Measurements from ENCODE around the gene SBK1.
"Not testable (repeated sequence)": the region's sequence is repeated elsewhere in the genome, so short reads cannot be mapped to it uniquely, and the experiment has no call there.

Gene SBK1

DNA sequence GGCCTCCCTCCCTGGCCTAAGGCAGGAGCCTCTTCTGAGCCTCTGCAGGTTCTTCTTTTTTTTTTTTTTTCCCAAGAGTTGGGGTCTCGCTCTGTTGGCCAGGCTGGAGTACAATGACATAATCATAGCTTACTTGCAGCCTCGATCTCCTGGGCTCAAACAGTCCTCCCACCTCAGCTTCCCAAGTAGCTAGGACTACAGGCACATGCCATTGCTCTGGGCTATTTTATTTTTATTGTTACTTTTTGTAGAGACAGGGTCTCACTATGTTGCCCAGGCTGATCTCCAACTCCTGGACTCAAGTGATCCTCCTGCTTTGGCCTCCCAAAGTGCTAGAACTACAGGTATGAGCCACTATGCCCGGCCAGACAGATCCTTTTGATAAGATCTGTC, 32.6 kb downstream of the SBK1 start:
- no peak for DNase-seq (ENCODE audit: extremely low read depth, low read depth)
- no peak overlapping the region for H3K4me3 ChIP-seq (replicated peaks; ENCODE audit: low read depth, low read length)
- TF ChIP-seq, protein P1, sequence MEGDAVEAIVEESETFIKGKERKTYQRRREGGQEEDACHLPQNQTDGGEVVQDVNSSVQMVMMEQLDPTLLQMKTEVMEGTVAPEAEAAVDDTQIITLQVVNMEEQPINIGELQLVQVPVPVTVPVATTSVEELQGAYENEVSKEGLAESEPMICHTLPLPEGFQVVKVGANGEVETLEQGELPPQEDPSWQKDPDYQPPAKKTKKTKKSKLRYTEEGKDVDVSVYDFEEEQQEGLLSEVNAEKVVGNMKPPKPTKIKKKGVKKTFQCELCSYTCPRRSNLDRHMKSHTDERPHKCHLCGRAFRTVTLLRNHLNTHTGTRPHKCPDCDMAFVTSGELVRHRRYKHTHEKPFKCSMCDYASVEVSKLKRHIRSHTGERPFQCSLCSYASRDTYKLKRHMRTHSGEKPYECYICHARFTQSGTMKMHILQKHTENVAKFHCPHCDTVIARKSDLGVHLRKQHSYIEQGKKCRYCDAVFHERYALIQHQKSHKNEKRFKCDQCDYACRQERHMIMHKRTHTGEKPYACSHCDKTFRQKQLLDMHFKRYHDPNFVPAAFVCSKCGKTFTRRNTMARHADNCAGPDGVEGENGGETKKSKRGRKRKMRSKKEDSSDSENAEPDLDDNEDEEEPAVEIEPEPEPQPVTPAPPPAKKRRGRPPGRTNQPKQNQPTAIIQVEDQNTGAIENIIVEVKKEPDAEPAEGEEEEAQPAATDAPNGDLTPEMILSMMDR (IDR thresholded peaks at IDR 0.05; ENCODE audit: low read depth, low read length, missing control alignments): no peak

DNA sequence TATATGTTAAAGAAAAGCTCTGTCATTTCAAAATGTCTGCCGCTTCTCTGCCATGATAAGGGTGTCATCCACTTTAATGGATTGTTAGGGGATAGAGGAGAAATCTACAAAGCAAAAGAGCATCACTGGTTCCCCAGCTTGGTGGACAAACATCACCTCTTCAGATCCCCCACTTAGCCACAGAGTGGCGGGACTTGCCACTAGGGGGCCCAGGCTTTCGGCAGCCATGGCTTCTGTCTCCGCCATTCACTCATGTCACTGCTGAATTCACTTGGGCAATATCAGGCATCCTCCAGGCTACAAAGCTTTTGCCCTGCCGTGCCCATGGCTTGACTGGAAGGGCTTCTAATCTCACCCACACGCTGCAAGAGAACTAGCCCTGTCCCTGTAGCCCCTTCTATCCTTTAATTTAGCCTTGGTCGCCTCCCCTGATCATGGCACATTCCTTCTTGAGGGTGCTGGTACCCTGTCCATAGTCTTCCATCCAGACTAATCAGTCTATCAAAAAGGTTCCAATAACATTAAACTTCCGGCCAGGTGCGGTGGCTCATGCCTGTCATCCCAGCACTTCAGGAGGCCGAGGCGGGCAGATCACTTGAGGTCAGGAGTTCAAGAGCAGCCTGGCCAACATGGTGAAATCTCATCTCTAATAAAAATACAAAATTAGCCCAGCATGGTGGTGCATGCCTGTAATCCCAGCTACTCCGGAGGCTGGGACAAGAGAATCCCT, 34.7 kb downstream of the SBK1 start:
- TF ChIP-seq, protein P1 (IDR thresholded peaks at IDR 0.05; ENCODE audit: low read depth, low read length, missing control alignments): peak; percentile 91
- no peak for DNase-seq (ENCODE audit: extremely low read depth, low read depth)
- H3K4me3 ChIP-seq (replicated peaks; ENCODE audit: low read depth, low read length): no peak overlapping the region

DNA sequence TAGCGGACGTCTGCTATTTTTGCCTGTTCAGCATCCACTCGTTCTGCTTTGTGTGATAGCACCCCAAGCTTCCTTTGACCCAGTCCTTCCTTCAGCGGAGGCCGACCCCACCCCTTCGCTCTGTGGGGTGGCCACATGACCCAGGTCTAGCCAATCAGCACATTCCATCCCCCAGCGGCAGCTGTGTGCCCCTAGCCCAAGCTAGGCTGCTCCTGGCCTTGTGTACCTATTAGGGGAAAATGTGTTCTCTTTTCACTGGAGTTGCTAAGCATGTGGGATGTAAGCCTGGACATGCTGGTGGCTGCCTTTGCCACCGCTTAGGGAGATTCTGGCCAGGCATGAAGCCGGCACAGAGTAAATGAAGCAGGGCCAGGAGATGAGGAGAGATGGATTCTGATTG, 37.9 kb downstream of the SBK1 start:
- H3K4me3 ChIP-seq (replicated peaks; ENCODE audit: low read depth, low read length); DNase-seq (ENCODE audit: extremely low read depth, low read depth): not testable (repeated sequence)

DNA sequence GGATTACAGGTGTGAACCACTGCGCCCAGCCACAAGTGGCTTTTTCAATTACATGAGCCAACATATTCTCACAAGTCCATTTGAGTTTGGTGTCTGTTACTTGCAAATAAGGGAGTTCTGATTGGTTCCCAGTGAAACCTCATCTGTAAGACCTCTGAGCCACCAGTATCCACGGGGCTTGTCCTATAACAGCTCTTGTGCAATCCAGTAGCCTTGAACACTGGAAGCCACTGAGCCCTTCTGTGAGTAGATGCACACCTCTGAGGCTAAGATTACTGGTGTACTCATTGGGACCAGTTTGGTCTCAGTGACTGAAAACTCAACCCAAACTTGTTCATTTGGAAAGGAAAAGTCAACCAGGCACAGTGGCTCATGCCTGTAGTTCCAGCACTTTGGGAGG, 38.7 kb downstream of the SBK1 start:
- not testable (repeated sequence) for DNase-seq (ENCODE audit: extremely low read depth, low read depth); H3K4me3 ChIP-seq (replicated peaks; ENCODE audit: low read depth, low read length)

DNA sequence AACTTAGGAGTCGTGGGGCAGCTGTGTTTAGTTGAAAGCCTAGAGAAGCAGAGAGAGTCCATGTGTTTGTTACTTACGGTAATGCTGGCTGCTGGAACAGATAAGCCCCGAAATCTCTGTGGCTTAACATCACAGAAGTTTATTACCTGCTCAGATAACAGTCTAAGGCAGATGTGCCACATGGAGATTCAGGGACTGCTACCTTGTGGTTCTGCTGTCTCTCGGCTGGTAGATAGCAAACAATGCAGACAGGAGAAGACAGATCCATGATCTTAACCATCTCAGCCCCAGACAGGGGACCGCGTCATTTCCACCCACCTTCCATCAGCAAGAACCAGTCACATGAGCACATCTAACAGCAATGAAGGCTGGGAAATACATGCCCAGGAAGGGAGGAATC, 40.3 kb downstream of the SBK1 start:
- DNase-seq (ENCODE audit: extremely low read depth, low read depth); H3K4me3 ChIP-seq (replicated peaks; ENCODE audit: low read depth, low read length): not testable (repeated sequence)

DNA sequence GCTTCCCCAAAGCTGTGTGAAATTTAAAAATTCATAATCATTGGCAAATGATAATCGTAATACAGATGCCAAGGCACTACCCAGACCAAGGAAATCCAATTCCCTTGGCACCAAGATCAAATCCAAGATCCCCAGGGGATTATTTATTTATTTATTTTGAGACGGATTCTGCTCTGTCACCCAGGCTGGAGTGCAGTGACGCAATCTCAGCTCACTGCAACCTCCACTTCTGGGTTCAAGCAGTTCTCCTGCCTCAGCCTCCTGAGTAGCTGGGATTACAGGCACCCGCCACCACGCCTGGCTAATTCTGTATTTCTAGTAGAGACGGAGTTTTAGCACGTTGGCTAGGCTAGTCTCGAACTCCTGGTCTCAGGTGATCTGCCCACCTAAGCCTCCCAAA, 43.4 kb downstream of the SBK1 start:
- H3K4me3 ChIP-seq (replicated peaks; ENCODE audit: low read depth, low read length); DNase-seq (ENCODE audit: extremely low read depth, low read depth): not testable (repeated sequence)

DNA sequence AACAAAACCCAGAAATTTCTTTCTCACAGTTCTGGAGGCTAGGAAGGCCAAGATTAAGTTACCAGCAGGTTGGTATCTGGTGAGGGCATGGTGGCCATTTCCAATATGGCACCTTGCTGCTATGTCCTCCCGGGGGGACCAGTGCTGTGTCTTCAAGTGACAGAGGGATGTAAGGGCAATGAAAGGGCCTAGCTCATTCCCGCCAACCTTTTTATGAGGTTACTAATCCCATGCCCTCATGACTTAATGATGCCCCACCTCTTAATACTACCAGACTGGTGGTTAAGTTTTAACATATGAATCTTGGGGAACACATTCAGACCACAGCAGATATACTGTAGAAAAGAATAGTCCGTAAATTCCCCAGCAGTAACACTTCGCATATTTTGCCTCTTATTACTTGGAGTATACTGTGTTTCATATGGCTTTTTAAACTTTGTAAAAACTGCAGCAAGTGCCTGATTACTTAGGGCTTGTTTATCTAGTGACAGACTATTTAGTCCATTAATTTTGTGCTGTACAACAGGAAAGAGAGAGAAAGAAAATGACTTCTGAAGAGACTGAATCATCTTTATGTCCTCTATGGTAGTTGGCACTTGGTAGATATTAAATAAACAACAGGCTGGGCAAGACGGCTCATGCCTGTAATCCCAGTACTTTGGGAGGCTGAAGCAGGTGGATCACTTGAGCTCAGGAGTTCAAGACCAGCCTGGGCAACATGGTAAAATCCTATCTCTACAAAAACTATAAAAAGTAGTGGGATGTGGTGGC, 44.8 kb downstream of the SBK1 start:
- not testable (repeated sequence) for DNase-seq (ENCODE audit: extremely low read depth, low read depth)

DNA sequence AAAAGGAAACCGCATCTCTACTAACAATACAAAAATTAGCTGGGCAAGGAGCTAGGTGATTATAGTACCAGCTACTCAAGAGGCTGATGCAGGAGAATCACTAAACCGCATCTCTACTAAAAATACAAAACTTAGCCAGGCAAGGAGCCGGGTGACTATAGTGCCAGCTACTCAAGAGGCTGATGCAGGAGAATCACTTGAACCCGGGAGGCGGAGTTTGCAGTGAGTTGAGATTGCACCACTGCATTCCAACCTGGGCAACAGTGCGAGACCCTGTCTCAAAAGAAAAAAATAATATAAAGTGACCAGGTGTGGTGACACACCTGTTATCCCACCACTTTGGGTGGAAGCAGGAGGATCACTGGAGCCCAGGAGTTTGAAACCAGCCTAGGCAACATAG, 45.9 kb downstream of the SBK1 start:
- DNase-seq (ENCODE audit: extremely low read depth, low read depth); H3K4me3 ChIP-seq (replicated peaks; ENCODE audit: low read depth, low read length): not testable (repeated sequence)

More for the DNA sequence above, 44.8 kb downstream of the SBK1 start:
- H3K4me3 ChIP-seq (replicated peaks; ENCODE audit: low read depth, low read length): not testable (repeated sequence)

DNA sequence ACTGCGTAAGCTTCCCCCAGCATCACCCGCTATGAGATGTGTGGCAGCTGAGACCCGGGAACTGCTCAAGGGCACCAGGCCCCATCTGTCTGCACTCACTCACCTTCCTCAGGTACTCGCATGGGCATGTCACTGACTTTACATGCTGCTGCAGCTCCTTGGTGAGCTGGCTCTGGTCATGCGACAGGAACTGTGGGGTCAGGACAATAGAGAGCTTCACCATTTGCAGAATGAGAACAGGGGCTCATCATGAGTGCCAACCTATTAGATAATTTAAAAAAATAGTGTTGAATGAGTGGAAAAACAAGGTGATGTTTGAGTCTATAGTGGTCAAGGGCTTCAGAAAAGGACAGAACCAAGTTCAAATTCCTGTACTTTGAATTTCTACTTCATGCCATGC, 70.3 kb downstream of the SBK1 start:
- not testable (repeated sequence) for DNase-seq (ENCODE audit: extremely low read depth, low read depth); H3K4me3 ChIP-seq (replicated peaks; ENCODE audit: low read depth, low read length)

DNA sequence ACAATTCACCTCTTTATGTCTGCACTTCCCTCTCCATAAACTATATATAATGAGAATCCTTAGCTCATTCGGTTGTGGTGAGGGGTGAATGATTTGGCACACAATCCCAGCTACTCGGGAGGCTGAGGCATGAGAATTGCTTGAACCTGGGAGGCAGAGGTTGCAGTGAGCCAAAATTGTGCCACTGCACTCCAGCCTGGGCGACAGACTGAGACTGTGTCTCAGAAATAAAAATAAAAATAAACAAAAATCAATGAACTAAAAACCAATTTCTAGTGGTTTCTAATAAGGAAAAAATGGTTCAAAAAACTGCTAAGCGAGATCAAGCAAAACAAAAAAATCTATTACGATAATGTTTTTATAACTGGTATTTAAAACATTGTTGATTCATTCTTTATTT, 71.1 kb downstream of the SBK1 start, which contains the start of gene NPIPB6:
Gene NPIPB6, minus strand, starts transcription at position 101 of the 400 bp plus-strand sequence. CDS start 686 bp downstream, outside the sequence.
- not testable (repeated sequence) for DNase-seq (ENCODE audit: extremely low read depth, low read depth); H3K4me3 ChIP-seq (replicated peaks; ENCODE audit: low read depth, low read length)

DNA sequence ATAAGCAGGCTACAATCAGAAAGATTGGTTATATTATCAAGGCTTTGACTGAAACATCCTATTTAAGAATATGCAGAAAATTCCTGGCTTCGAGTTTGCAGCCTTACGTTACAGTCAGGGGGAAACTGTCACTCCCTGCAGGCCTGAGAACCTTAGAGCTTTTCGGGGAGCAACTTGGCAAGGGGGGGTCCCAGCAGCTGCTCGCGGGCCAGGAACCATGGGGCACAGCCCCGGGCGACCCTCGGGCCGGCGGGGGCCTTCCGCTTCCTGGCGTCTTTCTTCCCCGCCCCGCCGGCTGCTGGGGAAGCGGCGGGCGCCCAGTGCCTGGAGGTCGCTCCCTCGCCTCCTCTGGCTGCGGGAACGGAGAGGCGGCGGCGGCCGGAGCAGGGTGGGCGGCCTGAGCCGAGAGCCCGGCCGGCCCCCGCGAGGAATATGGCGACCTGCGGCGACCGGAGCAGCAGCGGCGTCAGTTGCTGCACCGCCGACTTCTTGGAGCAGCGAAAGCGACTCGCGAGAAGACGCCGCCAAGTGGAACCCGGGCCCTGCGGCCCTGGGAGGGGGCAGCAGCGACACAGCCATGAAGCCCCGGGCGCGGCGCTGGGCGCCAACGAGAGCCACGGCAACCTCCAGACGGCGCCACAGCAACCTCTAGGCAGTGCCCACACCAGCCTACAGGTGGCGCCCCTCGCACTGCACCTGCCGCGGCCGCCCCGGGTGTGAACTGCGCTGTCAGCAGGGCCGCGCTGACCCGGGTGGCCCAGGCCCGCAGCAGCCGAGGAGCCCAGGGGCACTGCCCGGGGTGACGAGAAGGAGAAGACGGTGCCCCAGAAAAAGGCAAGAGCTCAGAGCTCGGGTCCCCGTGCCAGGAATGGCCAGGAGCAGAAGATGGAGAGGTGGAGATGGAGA, 72.2 kb downstream of the SBK1 start:
- DNase-seq (ENCODE audit: extremely low read depth, low read depth); H3K4me3 ChIP-seq (replicated peaks; ENCODE audit: low read depth, low read length): not testable (repeated sequence)

DNA sequence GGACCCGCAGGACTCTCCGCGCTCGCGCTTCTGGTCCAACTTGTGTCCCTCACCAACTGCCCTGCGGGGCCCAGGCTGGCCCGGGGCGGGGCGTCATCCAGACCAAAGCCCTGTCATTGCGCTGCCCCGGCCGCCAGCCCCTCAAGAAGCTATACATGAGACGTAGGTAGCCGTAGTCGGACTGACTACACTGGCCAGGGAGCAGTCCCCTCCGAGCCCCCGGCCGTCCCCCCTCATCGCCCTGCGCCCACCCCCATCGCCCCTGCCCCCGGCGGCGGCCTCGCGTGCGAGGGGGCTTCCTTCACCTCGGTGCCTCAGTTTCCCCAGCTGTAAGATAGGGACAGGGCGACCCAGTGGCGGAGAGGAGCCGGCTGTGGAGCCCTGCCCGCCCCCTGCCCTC, 75.6 kb downstream of the SBK1 start:
- H3K4me3 ChIP-seq (replicated peaks; ENCODE audit: low read depth, low read length); DNase-seq (ENCODE audit: extremely low read depth, low read depth): not testable (repeated sequence)

Data from HFF-Myc (cell line).